Liver (tissue), 3 donors: ENCODE measurements around the gene HOXA7.

Experiments used
- ATF3 ChIP-seq: IDR thresholded peaks from 2 replicates; pipeline ENCODE4 v1.6.1; 2016; ENCODE audit warnings: antibody characterized with exemption
- CTCF ChIP-seq: fragments of 150-350 bp; IDR thresholded peaks from 2 replicates; pipeline ENCODE4 v1.5.1; 2017; ENCODE audit warnings: improper control_type of control experiment, low read depth, low read length; ENCODE audit not compliant: missing input control
- EGR1 ChIP-seq, 2 donors: IDR thresholded peaks; 2 replicates each; pipeline ENCODE4 v1.6.1; 2016 to 2018; ENCODE audit warnings: antibody characterized with exemption in 2 of 2, low read depth in 2 of 2
- FOXA2 ChIP-seq: IDR thresholded peaks from 2 replicates; pipeline ENCODE4 v1.6.1; 2016; ENCODE audit warnings: antibody characterized with exemption
- GABPA ChIP-seq, 2 donors: IDR thresholded peaks in 1 of 2; conservative IDR thresholded peaks in 1 of 2; 2 replicates each; pipeline ENCODE4 v1.6.1; 2016; ENCODE audit warnings: antibody characterized with exemption in 2 of 2, mild to moderate bottlenecking in 1 of 2, moderate library complexity in 1 of 2
- HNF4A ChIP-seq, 2 donors: conservative IDR thresholded peaks; 2 replicates each; pipeline ENCODE4 v1.6.1; 2016; ENCODE audit warnings: antibody characterized with exemption in 2 of 2, mild to moderate bottlenecking in 2 of 2
- JUND ChIP-seq, 2 donors: IDR thresholded peaks; 2 replicates each; pipeline ENCODE4 v1.6.1; 2016; ENCODE audit warnings: antibody characterized with exemption in 2 of 2
- MAX ChIP-seq: IDR thresholded peaks from 2 replicates; pipeline ENCODE4 v1.6.1; 2016; ENCODE audit warnings: antibody characterized with exemption
- REST ChIP-seq: IDR thresholded peaks from 2 replicates; pipeline ENCODE4 v1.6.1; 2016; ENCODE audit warnings: antibody characterized with exemption, mild to moderate bottlenecking
- SP1 ChIP-seq: IDR thresholded peaks from 2 replicates; pipeline ENCODE4 v1.6.1; 2018; ENCODE audit warnings: antibody characterized with exemption, mild to moderate bottlenecking
- TAF1 ChIP-seq: conservative IDR thresholded peaks from 2 replicates; pipeline ENCODE4 v1.6.1; 2016; ENCODE audit warnings: antibody characterized with exemption, mild to moderate bottlenecking
- ZBTB33 ChIP-seq: IDR thresholded peaks from 2 replicates; pipeline ENCODE4 v1.6.1; 2016; ENCODE audit warnings: antibody characterized with exemption
- donor health status: healthy.
- donor health status: healthy.

GRCh38 chr7:27155816-27156507, 513 bp downstream of the HOXA7 start:
- TF ChIP-seq REST (no peak), CTCF (no peak), JUND (IDR thresholded peaks at IDR 0.05) (no peak), FOXA2 (no peak), SP1 (no peak), MAX (no peak), EGR1 (IDR thresholded peaks at IDR 0.05; ENCODE audit: low read depth in 2 of 2) (no peak), ZBTB33 (no peak), GABPA (IDR thresholded peaks at IDR 0.05 in 1 of 2, conservative IDR thresholded peaks at IDR 0.05 in 1 of 2) (no peak), ATF3 (no peak), HNF4A (conservative IDR thresholded peaks at IDR 0.05) (no peak), TAF1 (no peak)
